Astrocyte (in vitro differentiated cells and primary cell): ENCODE data around the gene MYT1.

Source experiments
- EZH2 ChIP-seq: IDR thresholded peaks from 2 replicates; pipeline ENCODE4 v1.6.1; 2012; ENCODE audit warnings: mild to moderate bottlenecking, low read length, inconsistent platforms; ENCODE audit not compliant: insufficient read depth
- TF ChIP-seq, protein P1 (sequence below): IDR thresholded peaks from 2 replicates; pipeline ENCODE4 v1.5.1; 2011; ENCODE audit warnings: low read depth, mild to moderate bottlenecking, inconsistent platforms, low read length, moderate library complexity; ENCODE audit not compliant: insufficient read depth

DNA sequence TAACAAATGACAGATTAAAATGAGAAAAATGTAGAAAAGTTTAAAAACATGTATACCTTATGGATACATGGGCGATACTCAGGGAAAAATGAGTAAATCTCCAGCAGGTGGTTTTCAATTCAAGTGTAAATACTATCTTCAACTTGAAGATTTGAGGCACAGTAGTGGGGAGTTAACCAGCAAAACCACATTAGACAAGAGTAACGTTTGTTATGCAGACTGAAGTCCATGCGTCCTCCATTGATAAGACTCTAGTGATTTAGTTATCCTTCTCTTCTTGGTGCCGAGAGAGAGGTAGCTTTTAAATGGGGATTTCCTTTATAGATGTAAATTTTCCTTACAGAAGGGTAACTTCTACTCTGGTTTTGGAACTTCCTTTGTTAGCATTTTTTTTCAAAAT lies 119.4 kb downstream of the MYT1 start:
- TF ChIP-seq, protein P1, sequence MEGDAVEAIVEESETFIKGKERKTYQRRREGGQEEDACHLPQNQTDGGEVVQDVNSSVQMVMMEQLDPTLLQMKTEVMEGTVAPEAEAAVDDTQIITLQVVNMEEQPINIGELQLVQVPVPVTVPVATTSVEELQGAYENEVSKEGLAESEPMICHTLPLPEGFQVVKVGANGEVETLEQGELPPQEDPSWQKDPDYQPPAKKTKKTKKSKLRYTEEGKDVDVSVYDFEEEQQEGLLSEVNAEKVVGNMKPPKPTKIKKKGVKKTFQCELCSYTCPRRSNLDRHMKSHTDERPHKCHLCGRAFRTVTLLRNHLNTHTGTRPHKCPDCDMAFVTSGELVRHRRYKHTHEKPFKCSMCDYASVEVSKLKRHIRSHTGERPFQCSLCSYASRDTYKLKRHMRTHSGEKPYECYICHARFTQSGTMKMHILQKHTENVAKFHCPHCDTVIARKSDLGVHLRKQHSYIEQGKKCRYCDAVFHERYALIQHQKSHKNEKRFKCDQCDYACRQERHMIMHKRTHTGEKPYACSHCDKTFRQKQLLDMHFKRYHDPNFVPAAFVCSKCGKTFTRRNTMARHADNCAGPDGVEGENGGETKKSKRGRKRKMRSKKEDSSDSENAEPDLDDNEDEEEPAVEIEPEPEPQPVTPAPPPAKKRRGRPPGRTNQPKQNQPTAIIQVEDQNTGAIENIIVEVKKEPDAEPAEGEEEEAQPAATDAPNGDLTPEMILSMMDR, result no peak
- no peak for TF ChIP-seq EZH2
